ENCODE data around the gene METTL21C. TPM values are rescaled to one million over a fixed set of nuclear protein-coding genes. Genes with fewer than 3 reads are reported as not detected.

METTL21C gene
- total RNA-seq, 4 donors from 2014 or later = not detected

DNA sequence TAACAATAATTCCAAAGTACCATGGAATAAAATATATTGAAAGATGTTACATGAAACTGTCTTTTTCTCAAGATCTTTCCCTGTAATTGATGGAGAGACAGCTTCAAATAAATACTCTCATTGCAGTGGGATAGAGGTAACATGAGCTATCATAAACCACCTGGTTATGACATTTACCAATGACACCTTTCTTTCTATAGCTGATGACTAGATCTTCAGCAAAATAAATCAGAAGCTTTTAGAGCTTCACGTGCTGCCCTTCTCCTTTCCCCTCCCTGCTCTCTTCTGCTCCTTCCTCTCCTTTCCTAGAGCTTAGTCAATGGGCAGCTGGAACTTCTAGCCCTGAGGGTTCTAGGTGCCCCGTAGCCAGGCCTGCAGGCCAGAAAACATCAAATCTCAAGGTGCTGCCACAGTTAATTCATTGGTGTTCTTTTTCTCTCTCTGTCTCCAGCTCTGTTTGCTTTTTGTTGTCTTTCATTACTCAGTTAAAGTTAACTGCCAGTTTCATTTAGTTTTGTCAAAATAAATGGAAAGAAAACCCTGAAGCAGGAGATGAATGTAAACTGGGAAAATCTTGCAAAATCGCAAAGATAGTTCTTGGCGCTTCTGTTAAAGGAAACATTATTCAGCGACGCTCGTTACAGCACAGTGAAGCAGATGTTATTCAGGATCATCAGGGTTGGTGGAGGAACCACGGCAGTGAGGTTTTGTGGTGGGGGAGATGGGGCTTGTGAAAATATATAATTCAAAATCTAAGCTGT is 8.3 kb upstream of the METTL21C start:
- no peak for TF ChIP-seq POLR2A (IDR thresholded peaks at IDR 0.05)
- TF ChIP-seq, protein P1, sequence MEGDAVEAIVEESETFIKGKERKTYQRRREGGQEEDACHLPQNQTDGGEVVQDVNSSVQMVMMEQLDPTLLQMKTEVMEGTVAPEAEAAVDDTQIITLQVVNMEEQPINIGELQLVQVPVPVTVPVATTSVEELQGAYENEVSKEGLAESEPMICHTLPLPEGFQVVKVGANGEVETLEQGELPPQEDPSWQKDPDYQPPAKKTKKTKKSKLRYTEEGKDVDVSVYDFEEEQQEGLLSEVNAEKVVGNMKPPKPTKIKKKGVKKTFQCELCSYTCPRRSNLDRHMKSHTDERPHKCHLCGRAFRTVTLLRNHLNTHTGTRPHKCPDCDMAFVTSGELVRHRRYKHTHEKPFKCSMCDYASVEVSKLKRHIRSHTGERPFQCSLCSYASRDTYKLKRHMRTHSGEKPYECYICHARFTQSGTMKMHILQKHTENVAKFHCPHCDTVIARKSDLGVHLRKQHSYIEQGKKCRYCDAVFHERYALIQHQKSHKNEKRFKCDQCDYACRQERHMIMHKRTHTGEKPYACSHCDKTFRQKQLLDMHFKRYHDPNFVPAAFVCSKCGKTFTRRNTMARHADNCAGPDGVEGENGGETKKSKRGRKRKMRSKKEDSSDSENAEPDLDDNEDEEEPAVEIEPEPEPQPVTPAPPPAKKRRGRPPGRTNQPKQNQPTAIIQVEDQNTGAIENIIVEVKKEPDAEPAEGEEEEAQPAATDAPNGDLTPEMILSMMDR (IDR thresholded peaks at IDR 0.05) = no peak
- DNase-seq = no peak
- Histone ChIP-seq H3K4me3 (no peak overlapping the region), H3K36me3 (no peaks in the 10 kb centered on the region), H3K9me3 (no peaks in the 10 kb centered on the region), H3K4me1 (no peaks in the 10 kb centered on the region), H3K27ac (no peak overlapping the region), H3K27me3 (no peaks in the 10 kb centered on the region)

GRCh38 chr13:102701331-102701730 is 6.5 kb upstream of the METTL21C start:
- H3K4me1 ChIP-seq = no peaks in the 10 kb centered on the region
- H3K27me3 ChIP-seq = no peaks in the 10 kb centered on the region
- no peak overlapping the region for H3K27ac ChIP-seq
- H3K4me3 ChIP-seq = no peak overlapping the region
- no peaks in the 10 kb centered on the region for H3K9me3 ChIP-seq
- no peaks in the 10 kb centered on the region for H3K36me3 ChIP-seq
- DNase-seq = no peak
- TF ChIP-seq, protein P1 (IDR thresholded peaks at IDR 0.05) = no peak
- TF ChIP-seq POLR2A (IDR thresholded peaks at IDR 0.05) = no peak

GRCh38 chr13:102700088-102701031 is 5.5 kb upstream of the METTL21C start:
- no peak for DNase-seq
- no peaks in the 10 kb centered on the region for H3K9me3 ChIP-seq
- H3K4me1 ChIP-seq = no peaks in the 10 kb centered on the region
- no peak overlapping the region for H3K27ac ChIP-seq
- TF ChIP-seq, protein P1 (IDR thresholded peaks at IDR 0.05) = no peak
- no peak for TF ChIP-seq POLR2A (IDR thresholded peaks at IDR 0.05)
- no peaks in the 10 kb centered on the region for H3K27me3 ChIP-seq
- no peak overlapping the region for H3K4me3 ChIP-seq
- H3K36me3 ChIP-seq = no peaks in the 10 kb centered on the region

GRCh38 chr13:102699504-102699903 is 4.7 kb upstream of the METTL21C start:
- no peaks in the 10 kb centered on the region for H3K27me3 ChIP-seq
- no peak for DNase-seq
- H3K9me3 ChIP-seq = no peaks in the 10 kb centered on the region
- TF ChIP-seq, protein P1 (IDR thresholded peaks at IDR 0.05) = no peak
- TF ChIP-seq POLR2A (IDR thresholded peaks at IDR 0.05) = no peak
- no peaks in the 10 kb centered on the region for H3K4me1 ChIP-seq
- no peak overlapping the region for H3K27ac ChIP-seq
- no peak overlapping the region for H3K4me3 ChIP-seq
- no peaks in the 10 kb centered on the region for H3K36me3 ChIP-seq

DNA sequence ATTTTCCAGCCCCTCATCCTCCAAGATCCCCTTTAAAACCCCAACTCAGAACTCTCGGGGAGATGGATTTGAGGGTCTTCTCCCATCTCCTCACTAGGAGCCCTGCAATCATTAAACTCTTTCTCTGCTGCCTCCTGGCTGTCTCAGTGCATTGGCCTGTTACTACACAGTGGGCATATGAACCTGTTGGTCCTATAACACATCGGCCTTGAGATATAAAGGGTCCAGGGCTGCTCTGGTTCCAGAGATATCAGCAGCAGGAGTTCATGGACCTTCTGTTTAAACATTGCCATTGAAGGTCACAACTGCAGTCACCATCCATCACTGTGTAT is 3.8 kb upstream of the METTL21C start:
- no peak overlapping the region for H3K4me3 ChIP-seq
- no peak for DNase-seq
- TF ChIP-seq, protein P1 (IDR thresholded peaks at IDR 0.05) = no peak
- TF ChIP-seq POLR2A (IDR thresholded peaks at IDR 0.05) = no peak
- no peaks in the 10 kb centered on the region for H3K9me3 ChIP-seq
- H3K27me3 ChIP-seq = no peaks in the 10 kb centered on the region
- no peaks in the 10 kb centered on the region for H3K36me3 ChIP-seq
- H3K4me1 ChIP-seq = no peaks in the 10 kb centered on the region
- no peak overlapping the region for H3K27ac ChIP-seq
